HG03520 (cell line): ENCODE data around the gene GLB1L3.
"Not testable (repeated sequence)": the region's sequence is repeated elsewhere in the genome, so short reads cannot be mapped to it uniquely, and the experiment has no call there.

ENCODE experiments used
- ATAC-seq: cut with Tn5 transposase; IDR thresholded peaks from one replicate; pipeline ENCODE4 v1.9.1; 2021; ENCODE audit warnings: mild to moderate bottlenecking, moderate library complexity; ENCODE audit not compliant: unreplicated experiment

GLB1L3 gene

GRCh38 chr11:134250246-134250645 lies 25.9 kb upstream of the GLB1L3 start:
- no peak for ATAC-seq

GRCh38 chr11:134250675-134251074 lies 25.5 kb upstream of the GLB1L3 start:
- ATAC-seq, result no peak

DNA sequence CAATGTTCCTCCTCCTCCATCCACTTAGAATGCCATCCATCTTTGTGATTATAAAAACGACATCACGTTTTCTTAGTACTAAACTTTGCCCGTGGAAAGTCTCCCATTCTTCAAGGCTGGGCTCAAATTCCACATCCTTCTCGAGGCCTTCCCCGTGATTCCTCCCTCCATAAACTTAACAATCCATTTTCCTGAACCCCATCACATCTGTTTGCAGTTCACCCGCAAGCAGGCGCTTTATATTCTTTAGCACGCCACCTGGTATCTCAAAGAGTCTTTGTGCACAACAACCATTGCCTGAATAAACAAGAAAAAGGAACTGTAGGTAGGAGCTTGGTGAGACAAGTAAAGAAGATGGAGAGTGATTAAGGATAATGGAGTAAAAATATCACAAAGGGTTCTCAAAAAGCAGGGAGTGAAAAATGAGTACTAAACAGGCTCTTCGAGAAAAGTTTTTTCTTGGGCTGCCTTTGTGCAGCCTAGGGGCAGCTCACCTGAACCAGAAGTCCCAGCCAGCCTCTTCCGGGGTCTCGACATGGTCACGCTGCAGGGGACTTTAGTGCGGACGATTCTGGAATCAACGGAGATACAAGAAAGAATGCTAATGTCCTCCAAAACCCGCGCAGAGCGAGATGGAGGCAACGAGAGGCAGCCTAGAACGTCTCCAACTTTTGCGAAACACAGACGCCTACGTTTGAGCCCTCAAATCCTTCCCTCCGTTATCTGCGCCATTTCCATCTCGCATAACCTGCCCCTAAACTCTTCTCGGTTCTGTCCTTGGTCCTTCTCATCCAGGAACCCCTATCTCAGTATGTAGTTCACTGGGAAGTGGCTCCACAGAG lies 23.6 kb upstream of the GLB1L3 start:
- peak; percentile 20 for ATAC-seq

DNA sequence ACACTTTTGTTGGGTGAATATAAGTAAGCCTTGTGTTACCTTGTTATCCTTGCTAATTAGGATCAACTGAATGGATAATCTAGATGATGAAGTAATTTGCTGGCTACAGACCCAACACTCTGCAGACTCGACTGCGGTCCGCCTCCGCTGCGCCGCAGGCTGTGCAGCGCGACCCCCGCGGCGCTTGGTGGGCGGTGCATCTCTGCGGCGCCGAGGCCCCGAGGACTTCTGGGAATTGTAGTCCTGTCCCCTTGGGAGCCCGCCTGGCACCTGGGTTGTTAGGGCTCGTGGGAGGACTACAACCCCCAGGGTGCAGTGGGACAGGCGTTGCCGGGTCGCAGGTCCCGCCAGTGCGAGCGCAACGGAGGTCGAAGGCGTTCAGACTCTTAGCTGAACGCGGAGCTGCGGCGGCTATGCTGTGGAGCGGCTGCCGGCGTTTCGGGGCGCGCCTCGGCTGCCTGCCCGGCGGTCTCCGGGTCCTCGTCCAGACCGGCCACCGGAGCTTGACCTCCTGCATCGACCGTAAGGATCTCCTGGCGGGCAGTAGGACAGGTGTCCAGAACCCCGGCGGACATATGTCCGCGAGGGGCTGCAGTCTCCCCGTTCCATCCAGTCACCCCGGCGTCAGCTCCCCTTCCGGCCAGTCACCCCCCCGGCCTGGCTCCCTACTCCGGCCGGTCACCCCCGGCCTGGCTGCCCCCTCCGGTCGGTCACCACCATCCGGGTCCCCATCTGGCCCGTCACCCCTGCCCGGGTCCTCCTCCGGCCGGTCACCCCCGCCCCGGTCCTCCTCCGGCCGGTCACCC lies 22.8 kb upstream of the GLB1L3 start, which contains the start of the genes ACAD8 and THYN1:
TSS of gene ACAD8 (plus strand) at position 381 of the 806 bp plus-strand sequence. CDS start at position 414, 33 bp downstream.
TSS of gene THYN1 (minus strand) at position 165 of the 806 bp plus-strand sequence. CDS start 470 bp downstream, outside the sequence.
- peak; percentile 100 for ATAC-seq

- ATAC-seq, result no peak
Measured at GRCh38 chr11:134254433-134255183, 21.6 kb upstream of the GLB1L3 start.

GRCh38 chr11:134255184-134255561 lies 21.0 kb upstream of the GLB1L3 start:
- not testable (repeated sequence) for ATAC-seq

GRCh38 chr11:134257101-134257500 lies 19.1 kb upstream of the GLB1L3 start:
- ATAC-seq, result no peak

DNA sequence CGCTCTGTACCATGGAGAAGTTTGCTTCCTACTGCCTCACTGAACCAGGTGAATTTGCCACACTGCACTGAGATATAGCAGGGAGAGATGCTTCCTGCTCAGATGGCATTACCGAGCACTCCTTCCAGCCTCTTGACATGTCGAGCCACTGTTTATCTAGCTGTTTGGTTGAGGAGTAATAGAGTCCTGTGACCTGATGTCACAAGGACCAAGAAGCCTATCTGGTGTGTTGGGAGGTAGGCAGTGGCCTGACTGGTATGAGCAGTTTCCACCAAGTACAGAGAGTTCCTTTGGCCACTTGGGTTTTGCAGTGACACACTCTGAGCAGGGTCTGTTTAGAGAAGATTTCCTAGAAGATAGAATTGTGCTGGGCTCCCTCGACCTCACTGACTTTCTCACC lies 17.6 kb upstream of the GLB1L3 start:
- ATAC-seq, result no peak

- no peak for ATAC-seq
Measured at GRCh38 chr11:134260503-134260902, 15.7 kb upstream of the GLB1L3 start.

- ATAC-seq, result no peak
Measured at GRCh38 chr11:134260983-134261382, 15.2 kb upstream of the GLB1L3 start.

GRCh38 chr11:134261626-134262488 lies 14.3 kb upstream of the GLB1L3 start:
- no peak for ATAC-seq

GRCh38 chr11:134264966-134265764 lies 11.0 kb upstream of the GLB1L3 start:
- no peak for ATAC-seq

DNA sequence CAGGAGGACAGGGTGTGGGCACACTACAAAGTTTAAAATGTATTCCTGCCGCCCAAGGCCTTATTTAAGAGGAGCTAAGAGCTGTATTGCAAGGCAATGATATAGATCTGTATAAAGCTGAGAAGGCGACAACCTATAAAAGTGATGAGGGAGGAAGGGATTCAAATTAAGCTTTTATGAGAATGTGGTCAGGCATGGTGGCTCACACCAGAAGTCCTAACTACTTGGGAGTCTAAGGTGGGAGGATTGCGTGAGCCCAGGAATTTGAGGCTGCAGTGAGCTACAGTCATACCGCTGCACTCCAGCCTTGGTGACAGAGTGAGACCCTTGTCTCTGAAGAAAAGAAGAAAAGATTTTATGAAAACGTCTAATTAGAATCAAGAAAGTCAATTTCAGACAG lies 9.7 kb upstream of the GLB1L3 start:
- no peak for ATAC-seq

DNA sequence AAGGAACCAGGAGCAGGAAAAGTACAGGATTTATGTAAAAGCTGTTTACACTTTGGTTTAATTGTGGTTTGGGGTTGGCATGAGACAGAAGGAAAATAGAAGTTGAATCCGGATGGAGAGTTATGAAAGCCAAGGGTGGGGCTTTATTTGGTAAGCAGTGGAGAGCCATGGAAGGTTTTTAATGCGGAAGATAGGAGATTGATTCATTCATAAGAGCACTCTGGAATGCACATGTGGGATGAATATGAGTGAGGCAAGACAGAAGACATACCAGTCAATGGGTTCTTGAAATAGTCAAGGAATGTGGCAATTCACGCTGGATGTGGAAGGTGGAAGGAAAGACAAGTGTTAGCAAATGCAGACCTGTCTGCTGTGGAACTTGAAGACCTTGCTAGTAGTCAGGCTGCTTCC lies 9.3 kb upstream of the GLB1L3 start:
- ATAC-seq, result no peak

DNA sequence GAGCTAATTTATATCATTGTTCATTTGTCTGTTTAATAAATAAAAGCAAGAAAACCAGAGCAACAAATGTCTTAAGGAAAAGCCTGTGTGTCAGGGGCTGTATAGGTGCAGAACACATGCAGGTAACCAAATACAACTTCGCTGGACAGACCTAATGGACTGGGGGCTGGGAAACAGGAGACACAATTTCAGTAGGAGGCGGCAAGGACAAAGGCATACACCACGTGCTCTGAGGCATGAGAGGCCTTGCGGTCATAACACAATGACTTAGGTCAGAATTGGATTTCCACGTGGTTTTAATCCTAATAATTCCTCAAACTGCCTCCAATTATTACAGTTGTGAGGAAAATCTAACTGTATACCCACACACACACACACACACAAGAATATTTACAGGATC lies 8.7 kb upstream of the GLB1L3 start:
- ATAC-seq, result no peak

DNA sequence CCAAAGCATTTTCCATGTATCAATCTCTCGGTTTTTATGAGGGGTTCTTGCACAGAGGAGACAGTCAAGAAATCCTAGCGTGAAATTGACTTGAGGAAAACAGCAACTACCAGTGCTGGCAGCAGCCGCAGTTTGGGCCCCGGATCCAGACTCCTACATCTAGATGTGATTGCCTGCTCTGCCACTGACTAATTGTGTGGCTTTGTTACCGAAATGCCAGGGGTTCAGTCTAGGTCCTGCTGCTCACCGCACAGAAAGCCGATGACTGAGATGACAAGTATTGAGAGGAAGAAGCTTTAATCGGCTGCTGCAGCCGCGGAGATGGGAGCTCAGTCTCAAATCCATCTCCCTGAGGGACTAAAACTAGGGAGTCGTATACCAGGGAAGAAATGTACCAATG lies 8.2 kb upstream of the GLB1L3 start:
- ATAC-seq, result no peak

DNA sequence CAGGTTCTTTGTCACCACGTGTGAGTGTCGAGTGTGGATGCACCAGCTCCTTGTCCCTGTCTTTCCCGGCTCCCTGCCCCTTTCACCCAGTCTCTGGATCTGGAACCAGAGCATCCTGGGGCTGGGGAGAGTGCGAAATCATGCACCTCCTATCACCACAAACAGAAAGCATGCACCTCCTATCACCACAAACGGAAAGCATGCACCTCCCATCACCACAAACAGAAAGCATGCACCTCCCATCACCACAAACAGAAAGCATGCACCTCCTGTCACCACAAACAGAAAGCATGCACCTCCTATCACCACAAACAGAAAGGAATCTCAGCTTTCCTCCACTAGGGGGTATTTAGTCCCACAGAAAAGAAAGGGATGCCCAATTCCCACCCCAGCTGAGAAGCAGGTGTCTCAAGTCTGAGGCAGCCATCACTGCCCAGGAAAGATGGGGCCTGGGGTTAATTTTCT lies 5.9 kb upstream of the GLB1L3 start:
- ATAC-seq, result no peak

DNA sequence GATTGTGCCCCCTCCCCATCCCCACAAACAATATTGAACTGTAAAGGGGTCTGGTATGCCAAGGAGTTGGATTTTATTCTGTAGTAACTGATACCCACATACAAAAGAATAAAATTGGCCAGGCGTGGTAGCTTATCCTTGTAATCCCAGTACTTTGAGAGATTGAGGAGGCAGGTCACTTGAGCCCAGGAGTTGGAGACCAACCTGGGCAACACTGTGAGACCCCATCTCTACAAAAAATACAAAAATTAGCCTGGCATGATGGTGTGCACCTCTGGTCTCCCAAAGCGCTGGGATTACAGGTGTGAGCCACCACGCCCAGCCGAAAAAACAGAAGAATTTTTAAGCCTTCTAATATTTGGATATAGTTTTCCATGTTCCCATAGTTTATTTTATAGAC lies 4.2 kb upstream of the GLB1L3 start:
- ATAC-seq, result no peak
